Activated CD4-positive, alpha-beta T cell treated with anti-CD3 and anti-CD28 coated beads, Interleukin-2, amount 50 U/mL, for 48 hours (primary cell): ENCODE results near the gene ZNF536.

Experiments
- DNase-seq, 2 experiments: peaks; one replicate each; pipeline ENCODE4 v3.0.0-alpha.2; 2020

The ZNF536 gene

GRCh38 chr19:30371960-30372824, at the start of gene ZNF536:
Gene ZNF536 (plus strand): TSS chr19:30372384. CDS start chr19:30443563, 71,179 bp downstream.
- no peak for DNase-seq

- DNase-seq: no peak
Measured at GRCh38 chr19:30322641-30323320, 49.4 kb upstream of the ZNF536 start.

GRCh38 chr19:30323904-30324303, 48.3 kb upstream of the ZNF536 start:
- no peak for DNase-seq

GRCh38 chr19:30324982-30325381, 47.2 kb upstream of the ZNF536 start:
- no peak for DNase-seq

GRCh38 chr19:30325676-30326392, 46.4 kb upstream of the ZNF536 start:
- DNase-seq: no peak

GRCh38 chr19:30326393-30326710, 45.8 kb upstream of the ZNF536 start:
- DNase-seq: no peak

GRCh38 chr19:30327331-30327730, 44.9 kb upstream of the ZNF536 start:
- DNase-seq: no peak

GRCh38 chr19:30328096-30328495, 44.1 kb upstream of the ZNF536 start:
- no peak for DNase-seq

- DNase-seq: no peak
Measured at GRCh38 chr19:30330266-30330665, 41.9 kb upstream of the ZNF536 start.

- DNase-seq: no peak
Measured at GRCh38 chr19:30332445-30333234, 39.5 kb upstream of the ZNF536 start.

- DNase-seq: no peak
Measured at GRCh38 chr19:30333291-30334065, 38.7 kb upstream of the ZNF536 start.

- no peak for DNase-seq
Measured at GRCh38 chr19:30334841-30335240, 37.3 kb upstream of the ZNF536 start.

GRCh38 chr19:30335306-30335886, 36.8 kb upstream of the ZNF536 start:
- no peak for DNase-seq

GRCh38 chr19:30336290-30336689, 35.9 kb upstream of the ZNF536 start:
- DNase-seq: no peak

- DNase-seq: no peak
Measured at GRCh38 chr19:30338041-30338456, 34.1 kb upstream of the ZNF536 start.

GRCh38 chr19:30338878-30339623, 33.1 kb upstream of the ZNF536 start:
- DNase-seq: no peak

- DNase-seq: no peak
Measured at GRCh38 chr19:30339624-30340525, 32.3 kb upstream of the ZNF536 start.

GRCh38 chr19:30340771-30341561, 31.2 kb upstream of the ZNF536 start:
- no peak for DNase-seq
